PFSK-1 (cell line): ENCODE data around the gene CYP2W1.

Source experiments
- FOXP2 ChIP-seq: optimal IDR thresholded peaks from 2 replicates; pipeline ENCODE3; 2011; ENCODE audit warnings: borderline replicate concordance, control low read depth, inconsistent platforms; ENCODE audit not compliant: insufficient read depth; ENCODE audit errors: extremely low read length, extremely low read depth
- POLR2AphosphoS5 ChIP-seq: IDR thresholded peaks from 2 replicates; pipeline ENCODE4 v1.6.1; 2012; ENCODE audit warnings: low read depth, mild to moderate bottlenecking, control low read depth, low read length, moderate library complexity
- SIN3A ChIP-seq: IDR thresholded peaks from 2 replicates; pipeline ENCODE4 v1.6.1; 2012; ENCODE audit warnings: mild to moderate bottlenecking, low read length, moderate library complexity, borderline replicate concordance; ENCODE audit not compliant: insufficient read depth
- TAF1 ChIP-seq: IDR thresholded peaks from 2 replicates; pipeline ENCODE4 v1.6.1; 2012; ENCODE audit warnings: low read length, control low read depth, borderline replicate concordance; ENCODE audit not compliant: insufficient read depth
- TF ChIP-seq, protein P1 (sequence below), 2 experiments: IDR thresholded peaks; 2 replicates each; pipeline versions ENCODE4 v1.6.1 to v1.8.0; 2011 to 2012; ENCODE audit warnings: low read depth in 2 of 2, low read length in 2 of 2, control low read depth in 1 of 2, inconsistent platforms in 1 of 2, mild to moderate bottlenecking in 1 of 2, moderate library complexity in 1 of 2; ENCODE audit not compliant: insufficient read depth in 1 of 2

CYP2W1 gene

DNA sequence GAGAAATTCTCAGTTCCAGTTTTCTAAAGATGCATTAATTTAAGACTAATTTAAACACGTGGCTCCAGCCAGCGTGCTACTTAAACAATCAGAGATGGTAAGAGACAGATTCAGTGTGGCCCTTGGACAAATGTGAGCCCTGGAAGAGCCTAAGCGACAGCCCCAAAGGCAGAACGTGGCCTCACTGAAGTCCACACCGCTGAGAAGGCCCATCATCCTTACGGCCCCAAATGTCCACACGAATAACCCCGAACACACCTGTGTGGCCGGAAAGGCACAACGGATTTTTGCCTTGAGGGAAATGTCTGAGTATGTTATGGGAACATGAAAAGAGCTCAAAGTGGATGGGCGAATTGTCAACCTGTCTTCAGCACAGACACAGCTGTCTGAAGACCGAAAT is 10.9 kb upstream of the CYP2W1 start:
- TF ChIP-seq POLR2AphosphoS5 (no peak), SIN3A (no peak), FOXP2 (no peak), TAF1 (no peak)
- TF ChIP-seq, protein P1, sequence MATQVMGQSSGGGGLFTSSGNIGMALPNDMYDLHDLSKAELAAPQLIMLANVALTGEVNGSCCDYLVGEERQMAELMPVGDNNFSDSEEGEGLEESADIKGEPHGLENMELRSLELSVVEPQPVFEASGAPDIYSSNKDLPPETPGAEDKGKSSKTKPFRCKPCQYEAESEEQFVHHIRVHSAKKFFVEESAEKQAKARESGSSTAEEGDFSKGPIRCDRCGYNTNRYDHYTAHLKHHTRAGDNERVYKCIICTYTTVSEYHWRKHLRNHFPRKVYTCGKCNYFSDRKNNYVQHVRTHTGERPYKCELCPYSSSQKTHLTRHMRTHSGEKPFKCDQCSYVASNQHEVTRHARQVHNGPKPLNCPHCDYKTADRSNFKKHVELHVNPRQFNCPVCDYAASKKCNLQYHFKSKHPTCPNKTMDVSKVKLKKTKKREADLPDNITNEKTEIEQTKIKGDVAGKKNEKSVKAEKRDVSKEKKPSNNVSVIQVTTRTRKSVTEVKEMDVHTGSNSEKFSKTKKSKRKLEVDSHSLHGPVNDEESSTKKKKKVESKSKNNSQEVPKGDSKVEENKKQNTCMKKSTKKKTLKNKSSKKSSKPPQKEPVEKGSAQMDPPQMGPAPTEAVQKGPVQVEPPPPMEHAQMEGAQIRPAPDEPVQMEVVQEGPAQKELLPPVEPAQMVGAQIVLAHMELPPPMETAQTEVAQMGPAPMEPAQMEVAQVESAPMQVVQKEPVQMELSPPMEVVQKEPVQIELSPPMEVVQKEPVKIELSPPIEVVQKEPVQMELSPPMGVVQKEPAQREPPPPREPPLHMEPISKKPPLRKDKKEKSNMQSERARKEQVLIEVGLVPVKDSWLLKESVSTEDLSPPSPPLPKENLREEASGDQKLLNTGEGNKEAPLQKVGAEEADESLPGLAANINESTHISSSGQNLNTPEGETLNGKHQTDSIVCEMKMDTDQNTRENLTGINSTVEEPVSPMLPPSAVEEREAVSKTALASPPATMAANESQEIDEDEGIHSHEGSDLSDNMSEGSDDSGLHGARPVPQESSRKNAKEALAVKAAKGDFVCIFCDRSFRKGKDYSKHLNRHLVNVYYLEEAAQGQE (IDR thresholded peaks at IDR 0.05; ENCODE audit: insufficient read depth in 1 of 2, low read depth in 2 of 2, low read length in 2 of 2), result no peak

DNA sequence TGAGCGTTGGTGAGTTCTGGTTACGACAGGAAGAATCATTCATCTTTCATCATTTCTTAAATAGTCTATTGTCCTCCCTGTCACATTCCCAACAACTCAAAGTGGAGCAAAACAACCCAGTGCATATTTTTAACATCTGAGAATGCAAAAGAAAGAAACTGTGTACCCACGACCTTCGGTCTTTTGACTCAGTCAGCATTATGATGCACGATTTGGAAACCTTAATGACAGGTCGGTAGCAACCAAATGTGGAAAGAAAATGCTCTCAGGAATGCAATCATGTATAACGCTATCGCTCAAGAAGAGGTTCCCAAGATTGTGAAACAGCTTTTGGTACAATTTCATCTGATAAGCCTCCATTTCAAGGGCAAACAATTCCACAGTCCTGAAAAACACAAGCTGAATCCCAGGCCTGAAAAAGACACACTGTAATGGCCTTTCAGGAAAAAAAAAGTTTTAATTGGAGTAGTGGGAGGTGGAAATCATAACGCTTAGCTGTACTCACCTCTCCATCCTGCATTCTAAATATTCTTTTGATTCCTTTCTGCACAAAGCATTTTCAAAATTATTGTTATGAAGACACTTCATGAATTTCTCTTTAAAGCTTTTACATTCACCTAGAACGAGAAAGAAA is 10.2 kb upstream of the CYP2W1 start:
- TF ChIP-seq SIN3A, result no peak
- no peak for TF ChIP-seq TAF1
- no peak for TF ChIP-seq FOXP2
- TF ChIP-seq, protein P1 (IDR thresholded peaks at IDR 0.05; ENCODE audit: insufficient read depth in 1 of 2, low read depth in 2 of 2, low read length in 2 of 2), result no peak
- TF ChIP-seq POLR2AphosphoS5, result no peak

DNA sequence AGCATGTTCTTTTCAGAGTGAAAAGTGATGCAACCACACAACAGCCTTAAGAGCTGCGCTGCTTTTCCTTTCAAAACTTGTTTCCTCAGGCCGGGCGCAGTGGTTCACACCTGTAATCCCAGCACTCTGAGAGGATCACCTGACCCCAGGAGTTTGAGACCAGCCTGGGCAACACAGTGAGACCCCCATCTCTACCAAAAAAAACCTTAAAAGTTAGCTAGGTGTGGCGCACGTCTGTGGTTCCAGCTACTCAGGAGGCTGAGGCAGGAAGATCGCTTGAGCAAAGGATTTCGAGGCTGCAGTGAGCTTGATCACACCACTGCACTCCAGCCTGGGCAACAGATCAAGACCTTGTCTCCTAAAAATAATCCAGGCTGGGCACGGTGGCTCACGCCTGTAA is 9.7 kb upstream of the CYP2W1 start:
- TF ChIP-seq FOXP2 (no peak), SIN3A (no peak), POLR2AphosphoS5 (no peak), TAF1 (no peak)
- TF ChIP-seq, protein P1 (IDR thresholded peaks at IDR 0.05; ENCODE audit: insufficient read depth in 1 of 2, low read depth in 2 of 2, low read length in 2 of 2), result no peak

DNA sequence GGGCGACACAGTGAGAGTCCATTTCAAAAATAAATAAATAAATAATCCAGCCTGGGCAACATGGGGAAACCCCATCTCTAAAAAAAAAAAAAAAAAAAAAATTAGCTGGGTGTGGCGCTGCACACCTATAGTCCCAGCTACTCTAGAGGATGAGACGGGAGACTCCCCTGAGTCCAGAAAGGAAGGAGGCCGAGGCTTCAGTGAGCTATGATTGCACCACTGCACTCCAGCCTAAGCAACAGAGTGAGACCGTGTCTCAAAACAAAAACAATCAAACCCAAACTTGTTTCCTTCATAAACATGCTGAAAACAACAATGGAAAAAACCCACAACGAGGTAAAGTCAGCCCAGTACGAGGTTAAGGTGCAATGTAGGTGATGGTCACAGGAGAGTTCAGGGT is 8.8 kb upstream of the CYP2W1 start:
- TF ChIP-seq TAF1, result no peak
- TF ChIP-seq, protein P1 (IDR thresholded peaks at IDR 0.05; ENCODE audit: insufficient read depth in 1 of 2, low read depth in 2 of 2, low read length in 2 of 2), result no peak
- no peak for TF ChIP-seq SIN3A
- TF ChIP-seq FOXP2, result no peak
- TF ChIP-seq POLR2AphosphoS5, result no peak
